Body of pancreas (tissue), 4 donors: ENCODE data around the gene TMEM156.

ENCODE experiments used
- POLR2A ChIP-seq, 3 donors: fragments of 450-650 bp; IDR thresholded peaks; one replicate each; pipeline ENCODE4 v1.6.1; 2016; ENCODE audit warnings: antibody characterized with exemption in 3 of 3, mild to moderate bottlenecking in 2 of 3
- TF ChIP-seq, protein P1 (sequence below), 7 experiments: fragments of 450-650 bp in 4 of 7; fragments of 200-600 bp in 3 of 7; sonication (generic) in 3 of 7; IDR thresholded peaks; one replicate each; pipeline ENCODE4 v1.5.1; 2016 to 2019; ENCODE audit warnings: antibody characterized with exemption in 7 of 7

DNA sequence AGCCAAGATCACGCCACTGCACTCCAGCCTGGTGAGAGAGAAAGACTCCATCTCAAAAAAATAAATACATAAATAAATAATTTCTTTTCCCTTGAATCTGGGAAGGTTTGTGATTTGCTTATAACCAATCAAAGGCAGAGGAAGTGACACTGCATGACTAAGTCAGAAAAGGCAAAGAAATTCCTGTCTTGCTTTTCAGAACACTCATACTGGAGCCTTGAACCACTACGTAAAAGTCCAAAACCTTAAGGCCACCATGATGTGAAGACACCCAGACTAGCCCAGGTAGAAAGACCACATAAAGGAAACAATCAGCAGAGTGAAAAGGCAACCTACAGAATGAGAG is 36.6 kb downstream of the TMEM156 start:
- TF ChIP-seq, protein P1, sequence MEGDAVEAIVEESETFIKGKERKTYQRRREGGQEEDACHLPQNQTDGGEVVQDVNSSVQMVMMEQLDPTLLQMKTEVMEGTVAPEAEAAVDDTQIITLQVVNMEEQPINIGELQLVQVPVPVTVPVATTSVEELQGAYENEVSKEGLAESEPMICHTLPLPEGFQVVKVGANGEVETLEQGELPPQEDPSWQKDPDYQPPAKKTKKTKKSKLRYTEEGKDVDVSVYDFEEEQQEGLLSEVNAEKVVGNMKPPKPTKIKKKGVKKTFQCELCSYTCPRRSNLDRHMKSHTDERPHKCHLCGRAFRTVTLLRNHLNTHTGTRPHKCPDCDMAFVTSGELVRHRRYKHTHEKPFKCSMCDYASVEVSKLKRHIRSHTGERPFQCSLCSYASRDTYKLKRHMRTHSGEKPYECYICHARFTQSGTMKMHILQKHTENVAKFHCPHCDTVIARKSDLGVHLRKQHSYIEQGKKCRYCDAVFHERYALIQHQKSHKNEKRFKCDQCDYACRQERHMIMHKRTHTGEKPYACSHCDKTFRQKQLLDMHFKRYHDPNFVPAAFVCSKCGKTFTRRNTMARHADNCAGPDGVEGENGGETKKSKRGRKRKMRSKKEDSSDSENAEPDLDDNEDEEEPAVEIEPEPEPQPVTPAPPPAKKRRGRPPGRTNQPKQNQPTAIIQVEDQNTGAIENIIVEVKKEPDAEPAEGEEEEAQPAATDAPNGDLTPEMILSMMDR (IDR thresholded peaks at IDR 0.05) = no peak
- no peak for TF ChIP-seq POLR2A (IDR thresholded peaks at IDR 0.05)
